Smooth muscle cell (in vitro differentiated cells): ENCODE results near the gene HOXC9. TPM values are rescaled to one million over a fixed set of nuclear protein-coding genes. Genes with fewer than 3 reads are reported as not detected.

ENCODE experiments used
- DNase-seq: peaks from one replicate; lab custom pipeline; 2025; ENCODE audit not compliant: unreplicated experiment; lab: John Stamatoyannopoulos, UW
- H2AFZ ChIP-seq: fragments of 200-600 bp; sonication (generic); 2 replicates; pipeline ENCODE4 v1.6.0; 2016; ENCODE audit warnings: antibody characterized with exemption, low read depth, mild to moderate bottlenecking
- H3F3A ChIP-seq: fragments of 200-600 bp; sonication (generic); 2 replicates; pipeline ENCODE4 v1.6.0; 2017; ENCODE audit warnings: antibody characterized with exemption, low read depth
- H3K27ac ChIP-seq: fragments of 200-600 bp; sonication (generic); 2 replicates; pipeline ENCODE4 v1.5.1; 2016; ENCODE audit warnings: low read depth, mild to moderate bottlenecking
- H3K27me3 ChIP-seq: fragments of 200-600 bp; sonication (generic); 2 replicates; pipeline ENCODE4 v1.6.1; 2016; ENCODE audit warnings: low read depth, mild to moderate bottlenecking
- H3K36me3 ChIP-seq: fragments of 200-600 bp; sonication (generic); 2 replicates; pipeline ENCODE4 v1.5.1; 2016; ENCODE audit warnings: low read depth
- H3K4me1 ChIP-seq: fragments of 200-600 bp; sonication (generic); 2 replicates; pipeline ENCODE4 v1.5.1; 2016; ENCODE audit warnings: low read depth
- H3K4me2 ChIP-seq: fragments of 200-600 bp; sonication (generic); 2 replicates; pipeline ENCODE4 v1.6.0; 2016; ENCODE audit warnings: mild to moderate bottlenecking
- H3K4me3 ChIP-seq: fragments of 200-600 bp; sonication (generic); 2 replicates; pipeline ENCODE4 v1.5.1; 2016; ENCODE audit warnings: mild to moderate bottlenecking
- H3K79me2 ChIP-seq: fragments of 200-600 bp; sonication (generic); 2 replicates; pipeline ENCODE4 v1.6.0; 2016; ENCODE audit warnings: low read depth, mild to moderate bottlenecking
- H3K9ac ChIP-seq: fragments of 200-600 bp; sonication (generic); 2 replicates; pipeline ENCODE4 v1.6.0; 2016; ENCODE audit warnings: low read depth
- H3K9me3 ChIP-seq: fragments of 200-600 bp; sonication (generic); replicated peaks from 2 replicates; pipeline ENCODE4 v1.5.1; 2016; ENCODE audit warnings: low read depth
- H4K20me1 ChIP-seq: fragments of 200-600 bp; sonication (generic); 2 replicates; pipeline ENCODE4 v1.6.0; 2016; ENCODE audit warnings: low read depth
- WGBS: methylation state at CpG from one replicate; pipeline ENCODE4 v1.1.7; 2016; ENCODE audit warnings: low lambda C conversion rate; 5-methylcytosine and 5-hydroxymethylcytosine counted together
- polyA plus RNA-seq: library from polyadenylated mRNA; unstranded; fragments of >200 nt; fragmentation: Nextera tagmentation; extraction: Ambion mirVana; gene quantifications from 2 replicates; pipeline ENCODE4 v1.2.1, GENCODE V29; 2016
- total RNA-seq: library from RNA; depleted of rRNA; stranded (reverse); fragments of >200 nt; gene quantifications from 2 replicates; pipeline ENCODE4 v1.2.3, GENCODE V29; 2014
- TF ChIP-seq, protein P1 (sequence below): fragments of 200-600 bp; sonication (generic); IDR thresholded peaks from 2 replicates; pipeline ENCODE4 v1.5.1; 2017; ENCODE audit warnings: borderline replicate concordance, mild to moderate bottlenecking, antibody characterized with exemption; ENCODE audit not compliant: insufficient read depth, poor library complexity, severe bottlenecking

Gene HOXC9
- total and polyA plus RNA-seq, 2 experiments from 2014 or later: 1.2 to 2.7 TPM

DNA sequence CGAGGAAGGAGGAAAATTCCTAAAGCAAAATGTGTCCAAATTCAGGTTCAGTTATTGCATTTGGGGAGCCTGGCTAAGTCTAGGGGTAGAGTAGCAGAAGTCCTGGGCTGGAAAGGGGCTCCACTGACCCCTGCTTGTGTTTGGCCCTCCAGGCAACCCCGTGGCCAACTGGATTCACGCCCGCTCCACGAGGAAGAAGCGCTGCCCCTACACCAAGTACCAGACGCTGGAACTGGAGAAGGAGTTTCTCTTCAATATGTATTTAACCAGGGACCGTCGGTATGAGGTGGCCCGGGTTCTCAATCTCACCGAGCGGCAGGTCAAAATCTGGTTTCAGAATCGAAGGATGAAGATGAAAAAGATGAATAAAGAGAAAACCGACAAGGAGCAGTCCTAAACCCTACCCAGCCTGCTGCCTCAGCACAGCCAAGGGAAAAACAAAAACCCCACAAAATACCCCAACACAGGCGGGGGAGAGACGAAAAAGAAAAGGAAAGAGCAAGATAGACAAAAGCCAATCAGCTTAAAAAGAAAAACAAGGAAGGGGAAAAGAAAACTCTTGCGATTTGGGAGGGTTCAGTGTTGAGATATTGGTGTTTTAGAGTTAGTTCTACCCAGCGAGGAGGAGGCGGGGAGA, 2.4 kb downstream of the HOXC9 start:
- no peak overlapping the region for H2AFZ ChIP-seq
- no peaks in the 10 kb centered on the region for H4K20me1 ChIP-seq
- H3K27ac ChIP-seq: no peak overlapping the region
- no peak for DNase-seq
- 22% methylated on average over 19 of the region's 19 CpGs for WGBS
- TF ChIP-seq, protein P1, sequence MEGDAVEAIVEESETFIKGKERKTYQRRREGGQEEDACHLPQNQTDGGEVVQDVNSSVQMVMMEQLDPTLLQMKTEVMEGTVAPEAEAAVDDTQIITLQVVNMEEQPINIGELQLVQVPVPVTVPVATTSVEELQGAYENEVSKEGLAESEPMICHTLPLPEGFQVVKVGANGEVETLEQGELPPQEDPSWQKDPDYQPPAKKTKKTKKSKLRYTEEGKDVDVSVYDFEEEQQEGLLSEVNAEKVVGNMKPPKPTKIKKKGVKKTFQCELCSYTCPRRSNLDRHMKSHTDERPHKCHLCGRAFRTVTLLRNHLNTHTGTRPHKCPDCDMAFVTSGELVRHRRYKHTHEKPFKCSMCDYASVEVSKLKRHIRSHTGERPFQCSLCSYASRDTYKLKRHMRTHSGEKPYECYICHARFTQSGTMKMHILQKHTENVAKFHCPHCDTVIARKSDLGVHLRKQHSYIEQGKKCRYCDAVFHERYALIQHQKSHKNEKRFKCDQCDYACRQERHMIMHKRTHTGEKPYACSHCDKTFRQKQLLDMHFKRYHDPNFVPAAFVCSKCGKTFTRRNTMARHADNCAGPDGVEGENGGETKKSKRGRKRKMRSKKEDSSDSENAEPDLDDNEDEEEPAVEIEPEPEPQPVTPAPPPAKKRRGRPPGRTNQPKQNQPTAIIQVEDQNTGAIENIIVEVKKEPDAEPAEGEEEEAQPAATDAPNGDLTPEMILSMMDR: no peak
- H3K36me3 ChIP-seq: no peaks in the 10 kb centered on the region
- H3K4me2 ChIP-seq: no peak overlapping the region
- H3K4me3 ChIP-seq: no peak overlapping the region
- H3K79me2 ChIP-seq: no peaks in the 10 kb centered on the region
- no peaks in the 10 kb centered on the region for H3K9me3 ChIP-seq
- no peak overlapping the region for H3K9ac ChIP-seq
- H3F3A ChIP-seq: no peaks in the 10 kb centered on the region
- H3K4me1 ChIP-seq: peaks cover 7% of the 10 kb centered on the region
- peaks cover 100% of the 10 kb centered on the region for H3K27me3 ChIP-seq

DNA sequence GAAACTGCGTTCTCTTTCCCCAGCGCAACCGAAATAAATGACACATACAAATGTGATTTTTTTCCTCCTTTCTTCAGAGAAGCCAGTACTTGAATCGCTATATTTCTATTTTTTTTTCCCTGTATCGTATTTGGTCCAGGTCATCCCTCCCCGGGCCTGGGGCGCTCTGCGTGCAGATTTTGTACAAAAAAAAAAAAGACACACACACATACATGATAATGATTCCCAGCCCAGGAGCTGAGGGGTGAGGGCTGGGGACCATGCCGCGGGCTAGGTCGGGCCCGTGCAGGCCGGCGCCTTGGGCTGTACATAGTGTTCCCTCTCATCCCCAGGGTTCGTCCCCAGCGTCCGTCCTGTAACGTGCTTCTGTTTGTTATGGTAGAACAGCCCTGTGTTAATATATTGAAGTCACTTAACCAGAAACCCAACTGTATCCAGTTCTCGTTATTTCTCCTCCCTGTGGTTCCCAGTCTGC, 3.0 kb downstream of the HOXC9 start:
- H3F3A ChIP-seq: no peaks in the 10 kb centered on the region
- H2AFZ ChIP-seq: no peak overlapping the region
- no peak overlapping the region for H3K4me2 ChIP-seq
- H3K36me3 ChIP-seq: no peaks in the 10 kb centered on the region
- TF ChIP-seq, protein P1: no peak
- no peak for DNase-seq
- H4K20me1 ChIP-seq: no peaks in the 10 kb centered on the region
- H3K4me1 ChIP-seq: peaks cover 7% of the 10 kb centered on the region
- WGBS: 38% methylated on average over 19 of the region's 19 CpGs
- no peak overlapping the region for H3K9ac ChIP-seq
- no peaks in the 10 kb centered on the region for H3K9me3 ChIP-seq
- no peak overlapping the region for H3K27ac ChIP-seq
- H3K4me3 ChIP-seq: no peak overlapping the region
- no peaks in the 10 kb centered on the region for H3K79me2 ChIP-seq
- H3K27me3 ChIP-seq: peaks cover 100% of the 10 kb centered on the region

- Histone ChIP-seq H4K20me1 (no peaks in the 10 kb centered on the region), H3K4me1 (peaks cover 7% of the 10 kb centered on the region), H3K79me2 (no peaks in the 10 kb centered on the region), H3K27me3 (peaks cover 100% of the 10 kb centered on the region), H3K4me2 (no peak overlapping the region), H3K27ac (no peak overlapping the region), H3K36me3 (no peaks in the 10 kb centered on the region), H2AFZ (no peak overlapping the region), H3K9ac (no peak overlapping the region), H3K4me3 (no peak overlapping the region), H3K9me3 (no peaks in the 10 kb centered on the region), H3F3A (no peaks in the 10 kb centered on the region)
- TF ChIP-seq, protein P1: no peak
- 62% methylated on average over 3 of the region's 3 CpGs for WGBS
- no peak for DNase-seq
These were observed 3.7 kb downstream of the HOXC9 start for GRCh38 chr12:54003625-54004024.
